ENCODE measurements around the gene TRIP4.

The TRIP4 gene

DNA sequence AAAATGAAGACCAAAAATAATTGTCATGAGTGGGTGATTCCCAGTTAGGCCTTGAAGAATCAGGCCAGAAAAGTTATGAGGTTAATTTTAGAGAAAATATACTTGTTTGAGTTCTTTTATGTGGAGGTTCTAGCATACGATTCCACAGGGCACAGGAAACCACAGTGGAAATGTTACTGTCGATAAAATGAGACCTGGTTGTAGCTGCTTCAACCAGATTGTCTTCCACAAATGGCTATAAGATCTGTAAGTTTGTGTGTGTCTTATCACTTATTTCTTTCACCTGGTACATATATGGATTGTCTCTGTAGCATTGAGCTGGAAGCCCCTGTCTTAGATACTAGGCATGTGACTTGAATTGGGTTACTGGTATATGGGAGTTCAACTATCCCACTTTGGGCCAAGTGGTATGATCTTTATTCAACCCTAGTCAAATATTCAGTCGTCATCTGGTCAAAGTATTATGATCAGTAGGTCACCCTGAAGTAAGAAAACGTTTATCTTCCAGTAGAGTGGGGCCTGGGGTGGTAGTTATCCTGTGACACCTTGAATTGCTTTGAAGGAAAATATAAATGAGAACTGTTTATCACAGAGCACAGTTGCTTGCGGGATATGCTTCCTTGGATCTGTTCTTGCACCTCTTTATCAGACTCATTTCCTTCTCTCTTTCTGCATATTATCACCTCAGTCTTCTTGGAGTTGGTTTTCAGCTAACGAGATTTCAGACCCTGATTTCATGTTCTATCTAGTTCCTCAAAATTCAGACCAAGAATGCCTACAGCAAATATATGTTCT is 51.2 kb downstream of the TRIP4 start:
- no peak for DNase-seq
- in situ Hi-C loops (cut with HindIII; ENCODE audit: low pct_ligation_motif_present, low pct_unique_long_range_greater_than_20kb, low sequenced_read_pairs) = no loop called here

DNA sequence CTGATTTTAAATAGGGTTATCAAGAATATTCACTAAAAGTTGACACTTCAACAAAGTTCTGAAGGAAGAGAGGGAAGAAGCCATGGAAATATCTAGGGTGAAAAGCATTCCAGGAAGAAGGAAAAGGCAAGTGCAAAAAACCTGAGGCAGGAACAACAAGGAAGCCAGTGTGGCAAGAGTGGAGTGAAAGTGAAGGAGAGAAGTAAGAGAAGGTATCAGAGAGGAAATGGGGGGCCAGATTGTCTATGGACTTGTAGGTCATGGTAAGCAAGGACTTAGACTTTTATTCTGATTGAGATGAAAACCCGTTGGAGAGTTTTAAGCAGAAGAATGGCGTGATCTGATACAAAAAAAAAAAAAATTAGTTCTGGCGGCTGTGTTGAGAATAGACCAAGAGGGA is 54.2 kb downstream of the TRIP4 start:
- in situ Hi-C loops (cut with HindIII; ENCODE audit: low pct_ligation_motif_present, low pct_unique_long_range_greater_than_20kb, low sequenced_read_pairs) = no loop called here
- DNase-seq = no peak

DNA sequence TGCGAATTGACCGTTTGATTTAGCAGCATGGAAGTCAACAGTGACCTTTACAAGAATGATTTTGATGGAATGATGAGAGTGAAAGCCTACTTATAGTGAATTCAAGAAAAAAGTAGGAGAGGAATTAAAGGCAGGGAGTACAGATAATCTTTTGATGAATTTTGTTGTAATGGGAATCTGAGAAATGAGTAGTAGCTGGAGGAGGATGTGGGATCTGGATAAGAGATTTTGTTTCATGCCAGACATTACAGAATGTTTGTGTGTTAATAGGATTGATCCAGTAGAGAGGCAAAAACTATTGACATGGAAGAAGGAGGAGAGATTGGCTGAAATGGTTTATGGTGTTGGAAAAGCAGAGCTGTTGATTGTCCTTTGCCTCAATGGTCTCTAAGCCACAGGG is 55.4 kb downstream of the TRIP4 start:
- in situ Hi-C loops (cut with HindIII; ENCODE audit: low pct_ligation_motif_present, low pct_unique_long_range_greater_than_20kb, low sequenced_read_pairs) = no loop called here

GRCh38 chr15:64443747-64444621 is 56.3 kb downstream of the TRIP4 start:
- peak; percentile 77 for DNase-seq
- in situ Hi-C loops (cut with HindIII; ENCODE audit: low pct_ligation_motif_present, low pct_unique_long_range_greater_than_20kb, low sequenced_read_pairs) = no loop called here

More for the DNA sequence above, 55.4 kb downstream of the TRIP4 start:
- no peak for DNase-seq

DNA sequence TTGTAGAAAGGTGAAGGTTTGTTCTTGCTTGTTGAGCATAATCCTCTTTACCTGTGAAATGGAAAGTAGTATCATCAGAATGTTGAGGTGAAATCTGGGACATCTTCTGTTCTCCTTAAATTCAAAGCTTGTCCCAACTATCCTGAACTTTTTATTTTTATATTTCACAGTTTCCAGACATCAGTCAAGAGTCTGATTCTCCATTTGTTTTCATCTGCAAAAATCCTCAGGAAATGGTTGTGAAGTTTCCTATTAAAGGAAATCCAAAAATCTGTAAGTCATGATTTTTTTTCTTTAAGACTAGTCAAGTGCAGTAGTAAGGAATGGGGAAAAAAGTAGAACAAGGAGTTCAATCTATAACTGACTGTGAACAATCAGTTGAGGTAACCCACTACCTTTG is 57.2 kb downstream of the TRIP4 start:
- in situ Hi-C loops (cut with HindIII; ENCODE audit: low pct_ligation_motif_present, low pct_unique_long_range_greater_than_20kb, low sequenced_read_pairs) = no loop called here
- DNase-seq = no peak

DNA sequence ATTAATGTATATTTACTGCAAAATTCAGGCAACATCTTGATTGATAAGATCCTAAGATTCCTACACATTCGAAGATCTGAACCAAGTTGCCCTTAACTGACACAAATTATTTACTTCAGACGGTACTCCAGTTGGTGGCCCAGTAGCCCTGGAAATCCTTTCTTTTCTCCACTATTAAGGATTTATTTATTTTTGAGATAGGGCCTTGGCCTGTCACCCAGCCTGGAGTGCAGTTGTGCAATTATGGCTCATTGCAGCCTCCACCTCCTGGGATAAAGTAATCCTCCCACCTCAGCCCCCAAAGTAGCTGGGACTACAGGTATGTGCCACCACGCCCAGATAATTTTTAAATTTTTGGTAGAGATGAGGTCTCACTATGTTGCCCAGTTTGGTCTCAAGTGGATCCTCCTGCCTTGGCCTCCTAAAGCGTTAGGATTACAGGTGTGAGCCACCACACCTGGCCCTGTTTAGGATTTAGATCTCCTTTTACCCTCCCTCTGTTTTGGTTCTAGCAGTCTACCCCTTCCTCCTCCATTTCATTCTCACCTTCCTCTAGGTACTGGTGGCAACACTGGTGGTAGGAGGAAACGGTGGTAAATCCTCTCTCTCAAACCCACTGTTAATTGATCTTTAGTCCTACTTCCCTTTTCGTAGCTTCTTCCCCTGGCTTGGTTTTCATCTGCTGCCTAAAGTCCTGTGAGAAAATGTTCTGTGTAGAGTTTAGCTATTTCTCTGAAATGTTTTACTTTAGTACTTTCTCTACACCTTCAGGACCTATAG is 60.1 kb downstream of the TRIP4 start:
- in situ Hi-C loops (cut with HindIII; ENCODE audit: low pct_ligation_motif_present, low pct_unique_long_range_greater_than_20kb, low sequenced_read_pairs) = no loop called here
- no peak for DNase-seq

DNA sequence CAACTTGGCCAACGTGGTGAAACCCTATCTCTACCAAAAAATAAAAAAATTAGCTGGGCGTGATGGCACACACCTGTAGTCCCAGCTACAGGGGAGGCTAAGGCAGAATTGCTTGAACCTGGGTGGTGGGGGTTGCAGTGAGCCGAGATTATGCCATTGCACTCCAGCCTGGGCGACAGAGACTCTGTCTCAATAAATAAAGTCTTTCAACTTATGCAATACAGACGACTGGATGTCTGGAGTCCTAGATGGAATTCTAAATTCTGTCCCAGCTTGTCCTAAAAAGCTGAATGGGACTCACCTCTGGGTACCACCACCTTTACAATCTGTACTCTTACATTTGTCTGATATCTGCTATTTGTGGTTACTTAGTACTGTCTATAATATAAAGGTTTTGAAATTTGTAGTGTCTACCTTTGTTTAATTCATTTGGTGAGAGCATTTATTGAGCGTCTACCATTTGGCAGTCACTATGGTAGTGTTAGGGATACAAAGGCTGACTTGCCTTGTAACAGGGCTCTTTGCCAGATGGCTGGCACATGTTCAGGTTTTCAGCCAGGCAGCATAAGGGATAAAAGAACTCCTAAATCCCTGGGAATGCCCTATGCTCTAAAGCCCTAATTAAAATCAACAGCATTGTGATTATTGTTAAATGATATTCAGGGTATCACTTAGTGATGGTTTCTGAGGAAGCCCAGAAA is 65.5 kb downstream of the TRIP4 start:
- no peak for DNase-seq
- in situ Hi-C loops (cut with HindIII; ENCODE audit: low pct_ligation_motif_present, low pct_unique_long_range_greater_than_20kb, low sequenced_read_pairs) = no loop called here

GRCh38 chr15:64453689-64454037 is 66.0 kb downstream of the TRIP4 start:
- DNase-seq = no peak
- in situ Hi-C loops (cut with HindIII; ENCODE audit: low pct_ligation_motif_present, low pct_unique_long_range_greater_than_20kb, low sequenced_read_pairs) = no loop called here

GRCh38 chr15:64454282-64454681 is 66.6 kb downstream of the TRIP4 start:
- DNase-seq = no peak
- in situ Hi-C loops (cut with HindIII; ENCODE audit: low pct_ligation_motif_present, low pct_unique_long_range_greater_than_20kb, low sequenced_read_pairs) = no loop called here

DNA sequence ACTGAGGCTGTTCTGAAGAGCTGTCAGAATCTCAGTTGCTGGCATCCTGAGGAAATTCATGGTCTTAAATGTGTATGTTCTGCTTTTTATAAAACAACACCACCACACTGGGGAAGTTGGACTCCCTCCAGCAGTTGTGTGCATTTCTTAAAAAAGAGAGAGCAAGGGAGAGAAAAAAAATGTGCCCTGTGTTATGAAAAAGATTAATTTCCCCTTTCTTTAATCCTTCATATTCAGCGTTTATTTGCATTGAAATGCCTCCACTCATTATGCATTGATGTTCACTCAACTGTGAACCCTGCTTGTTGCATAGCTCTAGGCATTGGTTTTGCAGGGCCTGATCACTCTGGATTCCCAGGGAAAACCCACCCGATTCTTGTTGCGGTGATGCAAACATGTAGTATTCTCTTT is 68.3 kb downstream of the TRIP4 start:
- DNase-seq = no peak

GRCh38 chr15:64456634-64457108 is 69.0 kb downstream of the TRIP4 start:
- in situ Hi-C loops (cut with HindIII; ENCODE audit: low pct_ligation_motif_present, low pct_unique_long_range_greater_than_20kb, low sequenced_read_pairs) = no loop called here
- DNase-seq = no peak

More for the DNA sequence above, 68.3 kb downstream of the TRIP4 start:
- in situ Hi-C loops (cut with HindIII; ENCODE audit: low pct_ligation_motif_present, low pct_unique_long_range_greater_than_20kb, low sequenced_read_pairs) = no loop called here

GRCh38 chr15:64459066-64459781 is 71.6 kb downstream of the TRIP4 start:
- DNase-seq = no peak
- in situ Hi-C loops (cut with HindIII; ENCODE audit: low pct_ligation_motif_present, low pct_unique_long_range_greater_than_20kb, low sequenced_read_pairs) = no loop called here

DNA sequence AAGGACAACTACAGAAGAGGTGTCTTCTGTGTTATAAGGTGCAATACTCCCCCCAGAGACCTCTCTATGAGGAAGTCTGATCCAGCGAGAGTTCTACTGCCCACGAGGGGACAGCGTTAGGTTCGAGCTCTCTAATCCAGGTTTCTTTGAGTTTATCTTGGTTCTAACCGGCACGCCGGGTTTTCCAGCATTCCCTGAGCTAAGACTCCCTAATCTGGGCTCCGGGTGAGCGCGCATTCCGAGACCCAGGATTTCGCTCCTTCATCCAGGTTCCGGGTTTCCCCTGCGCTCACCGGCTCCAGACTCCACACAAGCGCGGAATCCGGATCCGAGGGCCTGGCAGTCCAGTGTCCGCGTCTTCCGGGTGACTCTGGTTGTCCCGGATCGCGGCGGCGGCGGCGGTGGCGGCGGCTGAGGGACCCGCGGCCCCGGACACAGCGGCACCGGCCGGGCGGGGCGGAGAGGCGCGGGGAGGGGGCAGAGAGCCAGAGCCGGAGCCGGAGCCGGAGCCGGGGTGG is 72.6 kb downstream of the TRIP4 start, which contains the start of gene ZNF609:
Gene ZNF609, plus strand, starts transcription at position 373 of the 518 bp plus-strand sequence. CDS start 38,842 bp downstream, outside the sequence.
- peak; percentile 93 for DNase-seq
- in situ Hi-C loops (cut with HindIII; ENCODE audit: low pct_ligation_motif_present, low pct_unique_long_range_greater_than_20kb, low sequenced_read_pairs) = no loop called here

DNA sequence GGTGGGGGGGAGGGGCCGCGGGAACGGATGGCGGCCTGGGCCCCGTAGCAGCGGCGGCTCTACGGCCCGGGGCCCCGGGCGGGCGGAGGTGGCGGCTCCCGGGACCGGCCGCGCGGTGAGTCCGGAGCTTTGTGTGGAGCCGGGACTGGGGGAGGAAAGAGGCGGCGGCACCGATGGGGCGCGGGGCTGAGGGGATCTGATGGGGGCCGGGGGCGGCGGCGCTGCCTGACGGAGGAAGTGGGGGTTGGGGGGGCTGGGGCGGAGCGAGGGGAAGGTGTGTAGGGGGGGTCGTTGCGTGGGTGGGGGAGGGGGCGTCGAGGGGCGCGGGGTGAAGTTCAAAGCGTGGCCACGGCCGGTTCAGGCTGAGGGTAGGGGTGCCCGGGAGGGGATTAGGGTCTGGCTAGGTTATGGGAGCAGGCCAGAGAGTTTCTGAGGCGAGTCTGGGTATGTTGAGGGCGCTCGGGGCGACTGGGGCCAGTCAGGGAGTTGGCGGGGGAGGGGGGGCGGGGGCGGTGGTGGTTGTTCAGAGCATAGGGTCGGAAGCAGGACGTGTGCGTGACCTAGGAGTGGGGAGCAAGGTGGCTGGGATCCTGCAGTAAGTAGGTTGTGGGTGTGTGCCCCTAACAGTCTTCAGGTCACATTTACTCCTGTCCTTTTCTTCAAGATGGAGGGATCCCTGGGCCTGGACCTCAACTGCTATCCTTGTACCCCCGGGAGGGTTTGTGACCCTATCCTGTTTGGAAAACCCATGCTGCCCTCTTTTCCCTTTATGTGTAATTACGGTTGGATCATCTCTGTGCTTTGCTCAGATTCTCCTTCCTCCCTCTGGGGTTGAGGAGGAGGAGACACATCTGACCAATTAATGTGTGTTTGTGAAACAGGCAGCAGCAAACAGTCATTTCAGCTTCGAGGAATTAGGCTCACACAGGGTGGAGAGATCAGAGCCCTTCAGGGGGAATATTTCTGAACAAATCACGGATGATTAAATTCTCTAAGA is 73.4 kb downstream of the TRIP4 start:
- peak; percentile 53 for DNase-seq
- in situ Hi-C loops (cut with HindIII; ENCODE audit: low pct_ligation_motif_present, low pct_unique_long_range_greater_than_20kb, low sequenced_read_pairs) = no loop called here

GRCh38 chr15:64461721-64462162 is 74.1 kb downstream of the TRIP4 start:
- in situ Hi-C loops (cut with HindIII; ENCODE audit: low pct_ligation_motif_present, low pct_unique_long_range_greater_than_20kb, low sequenced_read_pairs) = no loop called here
- DNase-seq = no peak

- DNase-seq = no peak
- in situ Hi-C loops (cut with HindIII; ENCODE audit: low pct_ligation_motif_present, low pct_unique_long_range_greater_than_20kb, low sequenced_read_pairs) = no loop called here
These were observed 74.9 kb downstream of the TRIP4 start for GRCh38 chr15:64462492-64462891.

Measured in ACHN (cell line).